GM18873 (cell line): ENCODE data around the gene PBXIP1.

Experiments
- ATAC-seq: cut with Tn5 transposase; IDR thresholded peaks from one replicate; pipeline ENCODE4 v1.9.1; 2021; ENCODE audit warnings: mild to moderate bottlenecking, moderate library complexity, moderate number of reproducible peaks; ENCODE audit not compliant: unreplicated experiment, low FRiP score

PBXIP1 gene

GRCh38 chr1:154902938-154903566, 52.8 kb downstream of the PBXIP1 start:
- ATAC-seq: no peak

DNA sequence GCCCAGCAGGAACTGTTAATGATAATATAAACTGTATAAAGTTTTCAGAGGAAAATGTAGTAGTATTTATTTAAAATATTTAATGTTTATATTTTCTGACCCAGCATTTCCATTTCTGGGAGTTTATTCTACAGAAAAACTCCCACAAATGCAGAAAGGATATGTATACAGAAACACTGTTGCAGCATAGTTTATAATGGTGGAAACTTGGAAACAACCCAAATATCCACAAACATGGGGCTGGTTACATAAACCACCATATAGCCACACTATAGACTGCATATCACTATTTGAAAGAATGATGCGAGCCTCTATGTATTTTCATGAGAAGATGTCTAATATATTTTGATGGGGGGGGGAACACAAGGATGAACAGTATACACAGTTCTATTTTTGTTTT, 54.3 kb downstream of the PBXIP1 start:
- no peak for ATAC-seq

GRCh38 chr1:154899041-154899440, 56.9 kb downstream of the PBXIP1 start:
- ATAC-seq: no peak

GRCh38 chr1:154896771-154897286, 59.1 kb downstream of the PBXIP1 start:
- no peak for ATAC-seq

GRCh38 chr1:154895798-154896197, 60.1 kb downstream of the PBXIP1 start:
- ATAC-seq: no peak
